ENCODE measurements around the gene ZNF467. TPM values are rescaled to one million over a fixed set of nuclear protein-coding genes. Genes with fewer than 3 reads are reported as not detected.

The ZNF467 gene
- total and polyA plus RNA-seq, 2 experiments from 2014 or later = 0.10 to 0.40 TPM

GRCh38 chr7:149821191-149822148, 48.1 kb upstream of the ZNF467 start:
- H4K20me1 ChIP-seq (replicated peaks; ENCODE audit: insufficient read depth) = no peaks in the 10 kb centered on the region
- no peaks in the 10 kb centered on the region for H3K4me1 ChIP-seq (ENCODE audit: insufficient read depth)
- no peak overlapping the region for H3K4me3 ChIP-seq
- no peaks in the 10 kb centered on the region for H3K4me1 Mint-ChIP-seq
- H3K36me3 Mint-ChIP-seq (ENCODE audit: low read depth) = no peaks in the 10 kb centered on the region
- no peak overlapping the region for H3K27ac Mint-ChIP-seq
- no peak overlapping the region for H3K4me2 ChIP-seq
- no peaks in the 10 kb centered on the region for H3K79me2 ChIP-seq (replicated peaks; ENCODE audit: insufficient read depth)
- DNase-seq (ENCODE audit: low spot score) (no peak), ATAC-seq (no peak; the same call in 2 of the 3 replicates)
- no peaks in the 10 kb centered on the region for H3K27me3 ChIP-seq (ENCODE audit: insufficient read depth)
- H3K27me3 Mint-ChIP-seq (ENCODE audit: insufficient read depth, low read depth, poor library complexity) = peaks cover 6% of the 10 kb centered on the region
- H3K27ac ChIP-seq (ENCODE audit: low read depth) = no peak overlapping the region
- no peaks in the 10 kb centered on the region for H3K9me2 ChIP-seq (ENCODE audit: insufficient read depth)
- peaks cover 14% of the 10 kb centered on the region; the same call in 2 of the 3 replicates for H3K9me3 Mint-ChIP-seq
- H3K36me3 ChIP-seq (ENCODE audit: insufficient read depth) = no peaks in the 10 kb centered on the region
- TF ChIP-seq ZNF331 (CRISPR knock-in tag; IDR thresholded peaks at IDR 0.05; ENCODE audit: low read depth) (no peak), REST (IDR thresholded peaks at IDR 0.05; ENCODE audit: unreplicated experiment) (no peak), CREB1 (CRISPR knock-in tag; IDR thresholded peaks at IDR 0.05; ENCODE audit: low read depth) (no peak), NANOG (IDR thresholded peaks at IDR 0.05; ENCODE audit: borderline replicate concordance) (no peak), POLR2AphosphoS5 (IDR thresholded peaks at IDR 0.05; ENCODE audit: low read depth) (no peak), STAT1 (IDR thresholded peaks at IDR 0.05; ENCODE audit: unreplicated experiment) (no peak), JUNB (IDR thresholded peaks at IDR 0.05; ENCODE audit: unreplicated experiment) (no peak), ZNF462 (CRISPR knock-in tag; IDR thresholded peaks at IDR 0.05) (no peak), CTCF (conservative IDR thresholded peaks at IDR 0.05; ENCODE audit: low read depth in 2 of 2) (no peak), ZNF114 (CRISPR knock-in tag; IDR thresholded peaks at IDR 0.05) (no peak), EZH2 (IDR thresholded peaks at IDR 0.05; ENCODE audit: low read depth, unreplicated experiment) (no peak), EZH2phosphoT487 (IDR thresholded peaks at IDR 0.05; ENCODE audit: unreplicated experiment) (no peak)
- TF ChIP-seq, protein P1, sequence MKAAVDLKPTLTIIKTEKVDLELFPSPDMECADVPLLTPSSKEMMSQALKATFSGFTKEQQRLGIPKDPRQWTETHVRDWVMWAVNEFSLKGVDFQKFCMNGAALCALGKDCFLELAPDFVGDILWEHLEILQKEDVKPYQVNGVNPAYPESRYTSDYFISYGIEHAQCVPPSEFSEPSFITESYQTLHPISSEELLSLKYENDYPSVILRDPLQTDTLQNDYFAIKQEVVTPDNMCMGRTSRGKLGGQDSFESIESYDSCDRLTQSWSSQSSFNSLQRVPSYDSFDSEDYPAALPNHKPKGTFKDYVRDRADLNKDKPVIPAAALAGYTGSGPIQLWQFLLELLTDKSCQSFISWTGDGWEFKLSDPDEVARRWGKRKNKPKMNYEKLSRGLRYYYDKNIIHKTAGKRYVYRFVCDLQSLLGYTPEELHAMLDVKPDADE (IDR thresholded peaks at IDR 0.05) = no peak
- H2AFZ ChIP-seq = no peak overlapping the region
- no peak overlapping the region for H3K4me3 Mint-ChIP-seq
- no peaks in the 10 kb centered on the region for H3F3A ChIP-seq (replicated peaks; ENCODE audit: low read depth)
